ENCODE data around the gene AICDA.

GRCh38 chr12:8594072-8594471, 18.6 kb downstream of the AICDA start:
- no peak for TF ChIP-seq ZBTB43 (CRISPR knock-in tag; conservative IDR thresholded peaks at IDR 0.05)
- TF ChIP-seq POLR2A (IDR thresholded peaks at IDR 0.05; ENCODE audit: insufficient read depth in 1 of 2, low read depth in 2 of 2, low read length in 2 of 2): no peak
- TF ChIP-seq KLF9 (CRISPR knock-in tag; IDR thresholded peaks at IDR 0.05; ENCODE audit: low read depth): no peak
- TF ChIP-seq SNRNP70 (IDR thresholded peaks at IDR 0.05; ENCODE audit: low read depth, low read length): no peak
- no peak for TF ChIP-seq ZSCAN5A (CRISPR knock-in tag; IDR thresholded peaks at IDR 0.05; ENCODE audit: borderline replicate concordance)
